ENCODE measurements around the gene CYSLTR1. TPM values are rescaled to one million over a fixed set of nuclear protein-coding genes. Genes with fewer than 3 reads are reported as not detected.

CYSLTR1 gene
- polyA plus RNA-seq, 1 of the 3 experiments (the other 2 are of a cell fraction), result not detected

DNA sequence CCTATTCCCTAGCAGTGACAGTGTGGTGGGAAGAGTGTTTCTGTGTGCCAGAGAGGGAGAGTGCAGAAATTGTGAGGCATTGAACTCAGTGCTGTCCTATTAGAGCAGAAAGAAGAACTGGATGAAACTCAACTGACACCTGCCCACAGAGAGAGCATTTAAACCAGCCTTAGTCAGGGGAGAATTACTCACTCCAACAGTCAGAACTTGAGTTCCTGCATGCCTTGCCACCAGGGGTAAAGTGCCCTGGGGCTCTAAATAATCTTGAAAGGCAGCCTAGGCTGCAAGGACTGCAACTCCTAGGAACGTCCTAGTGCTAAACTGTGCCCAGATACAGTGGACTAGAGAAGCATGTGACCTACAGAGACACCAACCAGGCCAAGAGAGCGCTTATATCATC, 12.8 kb downstream of the CYSLTR1 start:
- WGBS (ENCODE audit: low lambda C conversion rate), result 6% methylated on average over 2 of the region's 2 CpGs
- Histone ChIP-seq H3K79me2 (ENCODE audit: insufficient read depth) (no peaks in the 10 kb centered on the region), H3K27me3 (ENCODE audit: insufficient read depth) (no peaks in the 10 kb centered on the region), H4K20me1 (ENCODE audit: insufficient read depth) (no peaks in the 10 kb centered on the region), H3K4me2 (no peak overlapping the region), H3K9me3 (no peaks in the 10 kb centered on the region), H2AFZ (ENCODE audit: low read depth) (no peak overlapping the region), H3K4me3 (ENCODE audit: low read depth in 2 of 2, low read length in 1 of 2) (no peak overlapping the region), H3K27ac (ENCODE audit: low read depth in 2 of 2, low read length in 1 of 2) (no peak overlapping the region), H3K9me2 (no peaks in the 10 kb centered on the region), H3K9ac (no peak overlapping the region), H3K36me3 (replicated peaks in 1 of 2; ENCODE audit: control insufficient read depth in 1 of 2, insufficient read depth in 2 of 2, low read length in 1 of 2) (no peaks in the 10 kb centered on the region), H3K4me1 (ENCODE audit: control insufficient read depth in 1 of 2, insufficient read depth in 2 of 2, low read depth in 1 of 2, low read length in 1 of 2) (no peaks in the 10 kb centered on the region), H3F3A (replicated peaks; ENCODE audit: insufficient read depth) (no peaks in the 10 kb centered on the region)
- no peak for DNase-seq
- CTCF ChIA-PET, result no interaction called here
- TF ChIP-seq TCF12 (IDR thresholded peaks at IDR 0.05), result no peak
- TF ChIP-seq TEAD4 (IDR thresholded peaks at IDR 0.05; ENCODE audit: borderline replicate concordance, insufficient read depth), result no peak
- no peak for TF ChIP-seq RXRA (IDR thresholded peaks at IDR 0.05; ENCODE audit: borderline replicate concordance, low read depth)
- TF ChIP-seq, protein P1, sequence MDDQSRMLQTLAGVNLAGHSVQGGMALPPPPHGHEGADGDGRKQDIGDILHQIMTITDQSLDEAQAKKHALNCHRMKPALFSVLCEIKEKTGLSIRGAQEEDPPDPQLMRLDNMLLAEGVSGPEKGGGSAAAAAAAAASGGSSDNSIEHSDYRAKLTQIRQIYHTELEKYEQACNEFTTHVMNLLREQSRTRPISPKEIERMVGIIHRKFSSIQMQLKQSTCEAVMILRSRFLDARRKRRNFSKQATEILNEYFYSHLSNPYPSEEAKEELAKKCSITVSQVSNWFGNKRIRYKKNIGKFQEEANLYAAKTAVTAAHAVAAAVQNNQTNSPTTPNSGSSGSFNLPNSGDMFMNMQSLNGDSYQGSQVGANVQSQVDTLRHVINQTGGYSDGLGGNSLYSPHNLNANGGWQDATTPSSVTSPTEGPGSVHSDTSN (IDR thresholded peaks at IDR 0.05), result no peak
- TF ChIP-seq FOXM1 (IDR thresholded peaks at IDR 0.05; ENCODE audit: low read depth), result no peak
- no peak for TF ChIP-seq MEF2A (IDR thresholded peaks at IDR 0.05; ENCODE audit: borderline replicate concordance, low read depth)
- no peak for TF ChIP-seq NRF1 (IDR thresholded peaks at IDR 0.05; ENCODE audit: low read depth, low read length)
- TF ChIP-seq, protein P2, sequence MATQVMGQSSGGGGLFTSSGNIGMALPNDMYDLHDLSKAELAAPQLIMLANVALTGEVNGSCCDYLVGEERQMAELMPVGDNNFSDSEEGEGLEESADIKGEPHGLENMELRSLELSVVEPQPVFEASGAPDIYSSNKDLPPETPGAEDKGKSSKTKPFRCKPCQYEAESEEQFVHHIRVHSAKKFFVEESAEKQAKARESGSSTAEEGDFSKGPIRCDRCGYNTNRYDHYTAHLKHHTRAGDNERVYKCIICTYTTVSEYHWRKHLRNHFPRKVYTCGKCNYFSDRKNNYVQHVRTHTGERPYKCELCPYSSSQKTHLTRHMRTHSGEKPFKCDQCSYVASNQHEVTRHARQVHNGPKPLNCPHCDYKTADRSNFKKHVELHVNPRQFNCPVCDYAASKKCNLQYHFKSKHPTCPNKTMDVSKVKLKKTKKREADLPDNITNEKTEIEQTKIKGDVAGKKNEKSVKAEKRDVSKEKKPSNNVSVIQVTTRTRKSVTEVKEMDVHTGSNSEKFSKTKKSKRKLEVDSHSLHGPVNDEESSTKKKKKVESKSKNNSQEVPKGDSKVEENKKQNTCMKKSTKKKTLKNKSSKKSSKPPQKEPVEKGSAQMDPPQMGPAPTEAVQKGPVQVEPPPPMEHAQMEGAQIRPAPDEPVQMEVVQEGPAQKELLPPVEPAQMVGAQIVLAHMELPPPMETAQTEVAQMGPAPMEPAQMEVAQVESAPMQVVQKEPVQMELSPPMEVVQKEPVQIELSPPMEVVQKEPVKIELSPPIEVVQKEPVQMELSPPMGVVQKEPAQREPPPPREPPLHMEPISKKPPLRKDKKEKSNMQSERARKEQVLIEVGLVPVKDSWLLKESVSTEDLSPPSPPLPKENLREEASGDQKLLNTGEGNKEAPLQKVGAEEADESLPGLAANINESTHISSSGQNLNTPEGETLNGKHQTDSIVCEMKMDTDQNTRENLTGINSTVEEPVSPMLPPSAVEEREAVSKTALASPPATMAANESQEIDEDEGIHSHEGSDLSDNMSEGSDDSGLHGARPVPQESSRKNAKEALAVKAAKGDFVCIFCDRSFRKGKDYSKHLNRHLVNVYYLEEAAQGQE (IDR thresholded peaks at IDR 0.05; ENCODE audit: low read depth, low read length), result no peak
- no peak for TF ChIP-seq GABPA (IDR thresholded peaks at IDR 0.05; ENCODE audit: low read depth)
- TF ChIP-seq, protein P3, sequence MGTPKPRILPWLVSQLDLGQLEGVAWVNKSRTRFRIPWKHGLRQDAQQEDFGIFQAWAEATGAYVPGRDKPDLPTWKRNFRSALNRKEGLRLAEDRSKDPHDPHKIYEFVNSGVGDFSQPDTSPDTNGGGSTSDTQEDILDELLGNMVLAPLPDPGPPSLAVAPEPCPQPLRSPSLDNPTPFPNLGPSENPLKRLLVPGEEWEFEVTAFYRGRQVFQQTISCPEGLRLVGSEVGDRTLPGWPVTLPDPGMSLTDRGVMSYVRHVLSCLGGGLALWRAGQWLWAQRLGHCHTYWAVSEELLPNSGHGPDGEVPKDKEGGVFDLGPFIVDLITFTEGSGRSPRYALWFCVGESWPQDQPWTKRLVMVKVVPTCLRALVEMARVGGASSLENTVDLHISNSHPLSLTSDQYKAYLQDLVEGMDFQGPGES (IDR thresholded peaks at IDR 0.05; ENCODE audit: low read depth, low read length), result no peak
- TF ChIP-seq YY1 (IDR thresholded peaks at IDR 0.05; ENCODE audit: low read depth), result no peak
- no peak for TF ChIP-seq SMC3 (IDR thresholded peaks at IDR 0.05; ENCODE audit: low read depth, low read length)
- no peak for TF ChIP-seq RFX5 (IDR thresholded peaks at IDR 0.05; ENCODE audit: low read length)
- TF ChIP-seq, protein P4, sequence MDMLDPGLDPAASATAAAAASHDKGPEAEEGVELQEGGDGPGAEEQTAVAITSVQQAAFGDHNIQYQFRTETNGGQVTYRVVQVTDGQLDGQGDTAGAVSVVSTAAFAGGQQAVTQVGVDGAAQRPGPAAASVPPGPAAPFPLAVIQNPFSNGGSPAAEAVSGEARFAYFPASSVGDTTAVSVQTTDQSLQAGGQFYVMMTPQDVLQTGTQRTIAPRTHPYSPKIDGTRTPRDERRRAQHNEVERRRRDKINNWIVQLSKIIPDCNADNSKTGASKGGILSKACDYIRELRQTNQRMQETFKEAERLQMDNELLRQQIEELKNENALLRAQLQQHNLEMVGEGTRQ (IDR thresholded peaks at IDR 0.05; ENCODE audit: borderline replicate concordance, low read depth, low read length), result no peak
- no peak for TF ChIP-seq JUND (IDR thresholded peaks at IDR 0.05)
- no peak for TF ChIP-seq TAF1 (IDR thresholded peaks at IDR 0.05; ENCODE audit: borderline replicate concordance, low read depth, low read length)
- no peak for TF ChIP-seq ELF1 (IDR thresholded peaks at IDR 0.05)
- no peak for TF ChIP-seq USF1 (IDR thresholded peaks at IDR 0.05; ENCODE audit: borderline replicate concordance, low read depth)
- POLR2A ChIA-PET, result no interaction called here
